ENCODE results near the gene SLC12A1. TPM values are rescaled to one million over a fixed set of nuclear protein-coding genes. Genes with fewer than 3 reads are reported as not detected.

SLC12A1 gene
- total and polyA plus RNA-seq, 2 of the 8 experiments (the other 6 are each of a cell fraction or from before 2014, with no cell fraction given) = 0.63 to 1.0 TPM

DNA sequence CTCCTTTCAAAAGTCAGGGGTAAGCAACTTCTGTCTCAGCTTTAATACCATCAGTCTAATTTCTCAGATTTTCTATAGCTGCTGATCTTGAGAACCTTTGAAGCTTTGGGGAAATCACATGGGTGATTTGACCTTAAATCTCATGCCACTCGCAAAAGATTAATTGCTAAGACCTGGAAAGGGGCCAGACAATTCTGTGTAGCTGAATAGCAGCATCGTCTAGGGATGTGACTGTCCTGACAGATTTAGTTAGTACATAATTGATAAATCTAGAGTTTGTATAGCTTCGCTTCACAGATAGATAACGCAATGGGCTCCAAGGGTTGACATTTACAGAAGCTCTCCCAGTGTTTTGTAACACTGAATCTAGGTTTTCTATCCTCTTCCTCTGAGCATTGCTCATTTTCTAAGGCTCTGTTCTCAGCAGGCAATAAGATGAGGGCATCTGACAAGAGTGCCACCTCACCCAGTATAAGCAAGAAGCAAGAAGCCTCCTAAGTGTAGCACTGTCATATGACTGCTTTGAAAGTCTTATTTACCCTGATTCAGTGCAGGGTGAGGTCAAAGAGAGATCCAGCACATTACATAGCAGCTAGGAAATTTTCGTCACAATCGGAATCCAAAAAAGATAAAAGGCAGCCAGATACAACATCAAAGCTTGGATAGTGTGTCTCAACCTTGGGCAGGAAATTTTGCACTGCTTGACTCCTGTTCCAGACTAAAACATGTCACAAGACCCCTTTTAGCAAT is 77.5 kb downstream of the SLC12A1 start:
- Histone ChIP-seq H4K8ac (ENCODE audit: extremely low read depth, insufficient read depth, low read length) (no peak overlapping the region), H3K4me3 (ENCODE audit: extremely low read depth in 1 of 4, insufficient read depth in 2 of 4, low read depth in 3 of 4, low read length in 4 of 4) (no peak overlapping the region), H3K36me3 (ENCODE audit: control insufficient read depth in 2 of 4, insufficient read depth in 4 of 4, low read length in 3 of 4) (no peaks in the 10 kb centered on the region), H2BK5ac (ENCODE audit: low read depth, low read length) (no peak overlapping the region), H2BK12ac (ENCODE audit: low read depth, low read length) (no peak overlapping the region), H3K14ac (ENCODE audit: insufficient read length) (no peak overlapping the region), H3K56ac (replicated peaks; ENCODE audit: insufficient read length, low read depth, low read length) (no peak overlapping the region), H2BK120ac (replicated peaks; ENCODE audit: low read depth, low read length) (no peak overlapping the region), H3K79me1 (ENCODE audit: low read depth, low read length) (no peaks in the 10 kb centered on the region), H4K20me1 (replicated peaks in 1 of 2; ENCODE audit: control insufficient read depth in 1 of 2, insufficient read depth in 2 of 2, low read length in 2 of 2) (no peaks in the 10 kb centered on the region), H3K23ac (ENCODE audit: insufficient read length) (no peak overlapping the region), H3K23me2 (ENCODE audit: low read depth, low read length) (no peaks in the 10 kb centered on the region; the same call in 1 of the 2 replicates), H3K9ac (replicated peaks in 1 of 4; ENCODE audit: extremely low read depth in 1 of 4, low read depth in 3 of 4, low read length in 3 of 4) (no peak overlapping the region), H3K27ac (ENCODE audit: low read depth, low read length) (no peak overlapping the region), H3K27me3 (replicated peaks in 1 of 4; ENCODE audit: control insufficient read depth in 3 of 4, extremely low read depth in 1 of 4, insufficient read depth in 3 of 4, low read length in 3 of 4) (no peaks in the 10 kb centered on the region), H2BK20ac (ENCODE audit: low read length) (no peak overlapping the region), H4K5ac (ENCODE audit: insufficient read length, low read depth, low read length) (no peak overlapping the region), H3K9me3 (ENCODE audit: insufficient read depth in 2 of 2, low read depth in 1 of 2, low read length in 1 of 2) (no peaks in the 10 kb centered on the region), H2AK5ac (ENCODE audit: low read depth, low read length) (no peak overlapping the region), H3K4ac (replicated peaks; ENCODE audit: insufficient read length, low read depth, low read length) (no peak overlapping the region), H3K79me2 (ENCODE audit: control insufficient read depth in 1 of 2, insufficient read depth in 2 of 2, low read length in 2 of 2) (no peaks in the 10 kb centered on the region), H3K4me1 (replicated peaks in 1 of 4; ENCODE audit: control insufficient read depth in 3 of 4, insufficient read depth in 4 of 4, low read length in 3 of 4) (peaks cover 0 to 10% (median 3%) of the 10 kb centered on the region in 4 experiments; a peak in 4 of 7 replicates), H3K4me2 (ENCODE audit: insufficient read depth in 1 of 2, low read depth in 2 of 2, low read length in 2 of 2) (no peak overlapping the region), H2AFZ (ENCODE audit: low read length) (no peak overlapping the region), H4K91ac (replicated peaks; ENCODE audit: insufficient read length, low read length) (no peak overlapping the region), H2BK15ac (ENCODE audit: low read length) (no peak overlapping the region), H3K18ac (ENCODE audit: extremely low read depth, low read length) (no peak overlapping the region)
- no peak for FAIRE-seq
- ChIA-PET CTCF (ENCODE audit: partially characterized antibody) (interaction anchor here (0.7 to 9.4 kb wide), 19 partner anchors 8 to 199 kb away, joined by 3 to 82 read pairs (median 4); partner anchors contain the start of gene DUT), POLR2A (ENCODE audit: partially characterized antibody) (interaction anchor here (0.6 kb wide), 1 partner anchor 59 kb away, joined by 3 read pairs; no protein-coding TSS in a partner anchor)
- no peak for DNase-seq (ENCODE audit: low read depth in 1 of 2, low spot score in 2 of 2)
- WGBS, 2 experiments (ENCODE audit: extremely low coverage in 1 of 2, insufficient coverage in 1 of 2, insufficient read length in 1 of 2, insufficient replicate concordance in 2 of 2, low coverage in 1 of 2, low lambda C conversion rate in 2 of 2, missing lambda C conversion rate in 1 of 2) = 84% methylated on average over 6 of the region's 6 CpGs; no CpG with 5 or more reads in 1 of the 2 experiments
- TF ChIP-seq, protein P1, sequence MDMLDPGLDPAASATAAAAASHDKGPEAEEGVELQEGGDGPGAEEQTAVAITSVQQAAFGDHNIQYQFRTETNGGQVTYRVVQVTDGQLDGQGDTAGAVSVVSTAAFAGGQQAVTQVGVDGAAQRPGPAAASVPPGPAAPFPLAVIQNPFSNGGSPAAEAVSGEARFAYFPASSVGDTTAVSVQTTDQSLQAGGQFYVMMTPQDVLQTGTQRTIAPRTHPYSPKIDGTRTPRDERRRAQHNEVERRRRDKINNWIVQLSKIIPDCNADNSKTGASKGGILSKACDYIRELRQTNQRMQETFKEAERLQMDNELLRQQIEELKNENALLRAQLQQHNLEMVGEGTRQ (IDR thresholded peaks at IDR 0.05; ENCODE audit: low read length) = no peak
- TF ChIP-seq KDM1A (IDR thresholded peaks at IDR 0.05; ENCODE audit: borderline replicate concordance, low read length) (no peak), SIN3A (conservative IDR thresholded peaks at IDR 0.05 in 1 of 2, IDR thresholded peaks at IDR 0.05 in 1 of 2; ENCODE audit: low read depth in 1 of 2, low read length in 2 of 2) (no peak), SIX5 (IDR thresholded peaks at IDR 0.05; ENCODE audit: low read depth, low read length) (no peak), GTF2F1 (IDR thresholded peaks at IDR 0.05; ENCODE audit: borderline replicate concordance, low read depth, low read length) (no peak), NANOG (IDR thresholded peaks at IDR 0.05; ENCODE audit: insufficient read depth, low read depth, low read length, poor library complexity, severe bottlenecking) (no peak), NRF1 (IDR thresholded peaks at IDR 0.05; ENCODE audit: low read depth, low read length) (no peak), SP4 (IDR thresholded peaks at IDR 0.05; ENCODE audit: low read length) (no peak), TCF12 (IDR thresholded peaks at IDR 0.05; ENCODE audit: low read depth, low read length) (no peak), RBBP5 (IDR thresholded peaks at IDR 0.05; ENCODE audit: borderline replicate concordance, low read depth, low read length) (no peak), MAFK (IDR thresholded peaks at IDR 0.05; ENCODE audit: low read depth, low read length) (no peak), TAF1 (IDR thresholded peaks at IDR 0.05; ENCODE audit: low read depth, low read length) (no peak)

Measured in H1 (cell line).